Endothelial cell of umbilical vein (primary cell): ENCODE data around the gene ATP6V0A4. TPM values are rescaled to one million over a fixed set of nuclear protein-coding genes. Genes with fewer than 3 reads are reported as not detected.
"Not testable (repeated sequence)": the region's sequence is repeated elsewhere in the genome, so short reads cannot be mapped to it uniquely, and the experiment has no call there.

Experiments used
- BruUV-seq: library from RNA; stranded (reverse); fragments of 400-500 nt; replicated peaks from 2 replicates; lab custom pipeline; 2021; lab: Mats Ljungman, UMichigan
- CTCF ChIA-PET: fragments of 300-600, 350-600 bp; sonication (Branson Sonifier 250); formaldehyde crosslinking; loops from one replicate; lab custom pipeline; 2021; ENCODE audit warnings: antibody characterized with exemption, inconsistent platforms; lab: Charles Lee
- POLR2A ChIA-PET: fragments of 300-600, 350-600 bp; sonication (Branson Sonifier 250); formaldehyde crosslinking; loops from one replicate; lab custom pipeline; 2021; ENCODE audit warnings: antibody characterized with exemption, inconsistent platforms; lab: Charles Lee
- DNase-seq: peaks from one replicate; pipeline ENCODE4 v3.0.0-alpha.2; 2011; ENCODE audit warnings: low read depth, low spot score
- FAIRE-seq: peaks from 2 replicates; lab custom pipeline; 2011; peaks lifted over from hg19 to GRCh38; lab: Jason Lieb, UNC
- H2AFZ ChIP-seq: 2 replicates; pipeline ENCODE4 v1.6.0; 2012; ENCODE audit warnings: low read depth, low read length, control low read depth, inconsistent platforms
- H3K27ac ChIP-seq: 2 replicates; pipeline ENCODE4 v1.5.1; 2011; ENCODE audit warnings: low read depth, mild to moderate bottlenecking, control low read depth, low read length, moderate library complexity; ENCODE audit not compliant: insufficient read depth
- H3K27me3 ChIP-seq, 2 experiments: 2 replicates each; pipeline versions ENCODE4 v1.6.0 to v1.6.1; 2011; ENCODE audit warnings: low read length in 2 of 2, mixed read lengths in 1 of 2; ENCODE audit not compliant: control insufficient read depth in 2 of 2, insufficient read depth in 2 of 2
- H3K36me3 ChIP-seq, 2 experiments: 2 replicates in 1 of 2; 3 replicates in 1 of 2; pipeline ENCODE4 v1.5.1; 2011; ENCODE audit warnings: low read length in 2 of 2, mild to moderate bottlenecking in 1 of 2, moderate library complexity in 1 of 2; ENCODE audit not compliant: control insufficient read depth in 2 of 2, insufficient read depth in 2 of 2; ENCODE audit errors: extremely low read depth in 1 of 2
- H3K4me1 ChIP-seq: 3 replicates; pipeline ENCODE4 v1.5.1; 2011; ENCODE audit warnings: mild to moderate bottlenecking, low read length; ENCODE audit not compliant: control insufficient read depth, insufficient read depth; ENCODE audit errors: extremely low read depth
- H3K4me2 ChIP-seq: 2 replicates; pipeline ENCODE4 v1.6.1; 2011; ENCODE audit warnings: low read length, control low read depth, mixed read lengths; ENCODE audit not compliant: insufficient read depth
- H3K4me3 ChIP-seq, 3 experiments: fragments of 200-600 bp in 1 of 3; sonication (generic), shearing (Covaris generic) in 1 of 3; replicated peaks in 1 of 3; 2 replicates each; pipeline ENCODE4 v1.5.1; 2011 to 2016; ENCODE audit warnings: control low read depth in 3 of 3, low read length in 3 of 3, mild to moderate bottlenecking in 2 of 3, inconsistent platforms in 1 of 3, low read depth in 1 of 3, moderate library complexity in 1 of 3; ENCODE audit not compliant: insufficient read depth in 1 of 3
- H3K79me2 ChIP-seq: 2 replicates; pipeline ENCODE4 v1.6.0; 2012; ENCODE audit warnings: low read length, inconsistent platforms; ENCODE audit not compliant: control insufficient read depth, insufficient read depth
- H3K9ac ChIP-seq: replicated peaks from 2 replicates; pipeline ENCODE3; 2011; ENCODE audit warnings: low read length, control low read depth; ENCODE audit not compliant: insufficient read depth; ENCODE audit errors: extremely low read depth
- H3K9me1 ChIP-seq: replicated peaks from 3 replicates; pipeline ENCODE4 v1.6.0; 2011; ENCODE audit warnings: mild to moderate bottlenecking, low read length; ENCODE audit not compliant: control insufficient read depth, insufficient read depth; ENCODE audit errors: extremely low read depth
- H3K9me3 ChIP-seq: replicated peaks from 2 replicates; pipeline ENCODE4 v1.5.1; 2012; ENCODE audit warnings: low read length, inconsistent platforms; ENCODE audit not compliant: control insufficient read depth, insufficient read depth
- H4K20me1 ChIP-seq: replicated peaks from 2 replicates; pipeline ENCODE3; 2011; ENCODE audit warnings: mild to moderate bottlenecking, low read length; ENCODE audit not compliant: control insufficient read depth, insufficient read depth; ENCODE audit errors: extremely low read depth
- EZH2 ChIP-seq: IDR thresholded peaks from 2 replicates; pipeline ENCODE4 v1.6.1; 2012; ENCODE audit warnings: borderline replicate concordance, low read depth, mild to moderate bottlenecking, moderate library complexity, low read length, inconsistent platforms; ENCODE audit not compliant: severe bottlenecking
- FOS ChIP-seq: IDR thresholded peaks from 2 replicates; pipeline ENCODE4 v1.6.1; 2011; ENCODE audit warnings: mild to moderate bottlenecking, low read length, moderate library complexity, borderline replicate concordance; ENCODE audit not compliant: insufficient read depth
- GATA2 ChIP-seq: IDR thresholded peaks from 2 replicates; pipeline ENCODE4 v1.7.0; 2011; ENCODE audit warnings: low read depth, mild to moderate bottlenecking, moderate library complexity, mixed read lengths, low read length; ENCODE audit not compliant: insufficient read length, insufficient read depth
- JUN ChIP-seq: IDR thresholded peaks from 2 replicates; pipeline ENCODE4 v1.6.1; 2011; ENCODE audit warnings: borderline replicate concordance, low read depth; ENCODE audit not compliant: insufficient read length, insufficient read depth
- MAX ChIP-seq: IDR thresholded peaks from 2 replicates; pipeline ENCODE4 v1.6.1; 2011; ENCODE audit not compliant: insufficient read depth, insufficient read length
- MYC ChIP-seq: IDR thresholded peaks from one replicate; pipeline ENCODE4 v1.6.1; 2011; ENCODE audit warnings: mild to moderate bottlenecking, low read depth, low read length
- POLR2A ChIP-seq: IDR thresholded peaks from 2 replicates; pipeline ENCODE4 v1.6.1; 2012; ENCODE audit warnings: low read depth, mild to moderate bottlenecking, control low read depth, low read length
- POLR2AphosphoS5 ChIP-seq: IDR thresholded peaks from 2 replicates; pipeline ENCODE4 v1.6.1; 2012; ENCODE audit warnings: low read depth, mild to moderate bottlenecking, control low read depth, low read length, moderate library complexity; ENCODE audit not compliant: insufficient read depth
- dilution Hi-C: fragments of 300-500 bp; cut with MboI; formaldehyde crosslinking; loops from one replicate; pipeline ENCODE4 v1.15.0; 2019; ENCODE audit warnings: low sequenced_read_pairs; ENCODE audit not compliant: extremely low pct_ligation_motif_present
- intact Hi-C: fragments of 100-400 bp; cut with micrococcal nuclease; formaldehyde crosslinking; loops from one replicate; pipeline ENCODE4 v1.10.0; 2022
- polyA plus RNA-seq, 4 experiments: library from polyadenylated mRNA; depleted of rRNA in 3 of 4; stranded (reverse) in 3 of 4; unstranded in 1 of 4; fragments of >200 nt; gene quantifications; 2 replicates each; pipeline versions ENCODE4 v1.2.1 to v1.2.3, GENCODE V29; 2011 to 2012; ENCODE audit warnings: missing spikeins in 1 of 4
- total RNA-seq: library from RNA; stranded (reverse); gene quantifications from 2 replicates; pipeline ENCODE4 v1.2.3, GENCODE V29; 2021
- TF ChIP-seq, protein P1 (sequence below), 2 donors: IDR thresholded peaks; 1 replicate in 1 of 2; 2 replicates in 1 of 2; pipeline ENCODE4 v1.5.1; 2011; ENCODE audit warnings: low read length in 2 of 2, mild to moderate bottlenecking in 2 of 2, moderate library complexity in 2 of 2, control low read depth in 1 of 2, inconsistent platforms in 1 of 2, low read depth in 1 of 2; ENCODE audit not compliant: insufficient read depth in 1 of 2; ENCODE audit errors: extremely low read depth in 1 of 2

Gene ATP6V0A4
- total and polyA plus RNA-seq, 2 donors (not counting 3 experiments of a cell fraction or from before 2014, with no cell fraction given): 0.07 to 0.24 TPM

- dilution Hi-C loops (no loop called here), intact Hi-C loops (no loop called here)
- Histone ChIP-seq H3K9ac (no peak overlapping the region), H3K9me3 (no peaks in the 10 kb centered on the region), H3K4me2 (no peak overlapping the region), H3K79me2 (no peaks in the 10 kb centered on the region), H3K4me3 (no peak overlapping the region), H4K20me1 (no peaks in the 10 kb centered on the region), H3K27me3 (no peaks in the 10 kb centered on the region), H3K9me1 (no peaks in the 10 kb centered on the region), H2AFZ (no peak overlapping the region), H3K4me1 (no peaks in the 10 kb centered on the region), H3K27ac (no peak overlapping the region), H3K36me3 (no peaks in the 10 kb centered on the region)
- BruUV-seq: no TSS peak
- no peak for TF ChIP-seq POLR2A
- TF ChIP-seq MAX: no peak
- TF ChIP-seq, protein P1, sequence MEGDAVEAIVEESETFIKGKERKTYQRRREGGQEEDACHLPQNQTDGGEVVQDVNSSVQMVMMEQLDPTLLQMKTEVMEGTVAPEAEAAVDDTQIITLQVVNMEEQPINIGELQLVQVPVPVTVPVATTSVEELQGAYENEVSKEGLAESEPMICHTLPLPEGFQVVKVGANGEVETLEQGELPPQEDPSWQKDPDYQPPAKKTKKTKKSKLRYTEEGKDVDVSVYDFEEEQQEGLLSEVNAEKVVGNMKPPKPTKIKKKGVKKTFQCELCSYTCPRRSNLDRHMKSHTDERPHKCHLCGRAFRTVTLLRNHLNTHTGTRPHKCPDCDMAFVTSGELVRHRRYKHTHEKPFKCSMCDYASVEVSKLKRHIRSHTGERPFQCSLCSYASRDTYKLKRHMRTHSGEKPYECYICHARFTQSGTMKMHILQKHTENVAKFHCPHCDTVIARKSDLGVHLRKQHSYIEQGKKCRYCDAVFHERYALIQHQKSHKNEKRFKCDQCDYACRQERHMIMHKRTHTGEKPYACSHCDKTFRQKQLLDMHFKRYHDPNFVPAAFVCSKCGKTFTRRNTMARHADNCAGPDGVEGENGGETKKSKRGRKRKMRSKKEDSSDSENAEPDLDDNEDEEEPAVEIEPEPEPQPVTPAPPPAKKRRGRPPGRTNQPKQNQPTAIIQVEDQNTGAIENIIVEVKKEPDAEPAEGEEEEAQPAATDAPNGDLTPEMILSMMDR (IDR thresholded peaks at IDR 0.05; ENCODE audit: extremely low read depth in 1 of 2, insufficient read depth in 1 of 2, low read depth in 1 of 2, low read length in 2 of 2): no peak
- TF ChIP-seq MYC: no peak
- TF ChIP-seq EZH2: no peak
- TF ChIP-seq GATA2: no peak
- TF ChIP-seq POLR2AphosphoS5: no peak
- no peak for TF ChIP-seq JUN
- TF ChIP-seq FOS: no peak
- ChIA-PET POLR2A (no interaction called here), CTCF (no interaction called here)
- no peak for FAIRE-seq
- DNase-seq: no peak
These were observed 15.9 kb upstream of the ATP6V0A4 start for GRCh38 chr7:138813945-138814344.

- not testable (repeated sequence) for H3K4me1 ChIP-seq, BruUV-seq
These were observed 13.3 kb upstream of the ATP6V0A4 start for GRCh38 chr7:138811327-138811726.

More at GRCh38 chr7:138811327-138811726, 13.3 kb upstream of the ATP6V0A4 start:
- H4K20me1 ChIP-seq, H3K9me3 ChIP-seq, intact Hi-C loops, H3K9me1 ChIP-seq, H3K36me3 ChIP-seq, H3K4me3 ChIP-seq, H3K27me3 ChIP-seq, FAIRE-seq, H3K4me2 ChIP-seq, dilution Hi-C loops, H3K9ac ChIP-seq, POLR2A ChIA-PET, DNase-seq, H3K27ac ChIP-seq, H2AFZ ChIP-seq, H3K79me2 ChIP-seq, CTCF ChIA-PET: not testable (repeated sequence)
